Measurements from ENCODE around the gene SF3B2. TPM values are rescaled to one million over a fixed set of nuclear protein-coding genes. Genes with fewer than 3 reads are reported as not detected.

The SF3B2 gene
- total RNA-seq, 1 donor: 130 TPM

- peak; percentile 97 for DNase-seq (ENCODE audit: low read depth)
- TF ChIP-seq, protein P1, sequence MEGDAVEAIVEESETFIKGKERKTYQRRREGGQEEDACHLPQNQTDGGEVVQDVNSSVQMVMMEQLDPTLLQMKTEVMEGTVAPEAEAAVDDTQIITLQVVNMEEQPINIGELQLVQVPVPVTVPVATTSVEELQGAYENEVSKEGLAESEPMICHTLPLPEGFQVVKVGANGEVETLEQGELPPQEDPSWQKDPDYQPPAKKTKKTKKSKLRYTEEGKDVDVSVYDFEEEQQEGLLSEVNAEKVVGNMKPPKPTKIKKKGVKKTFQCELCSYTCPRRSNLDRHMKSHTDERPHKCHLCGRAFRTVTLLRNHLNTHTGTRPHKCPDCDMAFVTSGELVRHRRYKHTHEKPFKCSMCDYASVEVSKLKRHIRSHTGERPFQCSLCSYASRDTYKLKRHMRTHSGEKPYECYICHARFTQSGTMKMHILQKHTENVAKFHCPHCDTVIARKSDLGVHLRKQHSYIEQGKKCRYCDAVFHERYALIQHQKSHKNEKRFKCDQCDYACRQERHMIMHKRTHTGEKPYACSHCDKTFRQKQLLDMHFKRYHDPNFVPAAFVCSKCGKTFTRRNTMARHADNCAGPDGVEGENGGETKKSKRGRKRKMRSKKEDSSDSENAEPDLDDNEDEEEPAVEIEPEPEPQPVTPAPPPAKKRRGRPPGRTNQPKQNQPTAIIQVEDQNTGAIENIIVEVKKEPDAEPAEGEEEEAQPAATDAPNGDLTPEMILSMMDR (IDR thresholded peaks at IDR 0.05; ENCODE audit: insufficient read depth, low read depth, low read length): peak; percentile 23
- peak overlapping the region; percentile 53 for H3K4me3 ChIP-seq (ENCODE audit: low read depth, low read length)
These were observed 17.0 kb downstream of the SF3B2 start for GRCh38 chr11:66068923-66069714.

GRCh38 chr11:66069715-66070603 lies 17.8 kb downstream of the SF3B2 start, which contains the start of gene PACS1:
PACS1 (plus strand) TSS chr11:66070272; CDS start chr11:66070487, 215 bp downstream.
- peak; percentile 84 for DNase-seq (ENCODE audit: low read depth)
- TF ChIP-seq, protein P1 (IDR thresholded peaks at IDR 0.05; ENCODE audit: insufficient read depth, low read depth, low read length): peak; percentile 3

DNA sequence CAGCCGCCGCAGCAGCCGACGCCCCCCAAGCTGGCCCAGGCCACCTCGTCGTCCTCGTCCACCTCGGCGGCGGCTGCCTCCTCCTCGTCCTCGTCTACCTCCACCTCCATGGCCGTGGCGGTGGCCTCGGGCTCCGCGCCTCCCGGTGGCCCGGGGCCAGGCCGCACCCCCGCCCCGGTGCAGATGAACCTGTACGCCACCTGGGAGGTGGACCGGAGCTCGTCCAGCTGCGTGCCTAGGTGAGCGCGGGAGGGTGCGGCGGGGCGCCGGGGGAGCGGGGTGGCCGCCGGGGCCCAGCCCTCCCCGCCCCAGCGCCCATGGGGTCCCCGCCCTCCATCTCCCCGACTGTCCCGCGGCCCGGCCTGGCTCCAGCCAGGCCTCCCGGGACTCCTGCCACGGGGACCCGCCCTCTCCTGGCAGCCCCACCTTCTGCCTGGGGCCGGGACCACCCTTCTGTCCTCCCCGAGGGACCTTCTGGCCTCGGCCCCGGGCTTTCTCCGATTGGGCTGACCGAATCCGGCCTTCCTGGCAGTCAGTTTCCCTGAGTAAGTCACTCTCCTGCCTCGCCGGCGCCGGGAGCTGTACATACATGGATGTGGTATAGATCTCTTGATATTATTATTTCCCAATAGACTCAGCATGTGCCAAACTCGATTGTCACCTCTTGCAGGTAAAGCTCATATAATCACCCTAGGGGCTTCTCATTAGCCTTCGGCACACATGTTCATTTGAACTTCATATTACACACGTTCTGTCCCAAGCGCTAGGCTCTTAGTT lies 18.6 kb downstream of the SF3B2 start:
- H3K4me3 ChIP-seq (ENCODE audit: low read depth, low read length): peak overlapping the region; percentile 62
- peak; percentile 64 for DNase-seq (ENCODE audit: low read depth)
- TF ChIP-seq, protein P1 (IDR thresholded peaks at IDR 0.05; ENCODE audit: insufficient read depth, low read depth, low read length): no peak

More at GRCh38 chr11:66069715-66070603, 17.8 kb downstream of the SF3B2 start, which contains the start of gene PACS1:
- H3K4me3 ChIP-seq (ENCODE audit: low read depth, low read length): peak within 1 kb of the TSS; percentile 62

GRCh38 chr11:66071381-66071801 lies 19.2 kb downstream of the SF3B2 start:
- H3K4me3 ChIP-seq (ENCODE audit: low read depth, low read length): peak overlapping the region; percentile 62
- no peak for DNase-seq (ENCODE audit: low read depth)
- TF ChIP-seq, protein P1 (IDR thresholded peaks at IDR 0.05; ENCODE audit: insufficient read depth, low read depth, low read length): no peak

- peak overlapping the region; percentile 62 for H3K4me3 ChIP-seq (ENCODE audit: low read depth, low read length)
- no peak for DNase-seq (ENCODE audit: low read depth)
- TF ChIP-seq, protein P1 (IDR thresholded peaks at IDR 0.05; ENCODE audit: insufficient read depth, low read depth, low read length): no peak
These were observed 19.9 kb downstream of the SF3B2 start for GRCh38 chr11:66072081-66072480.

GRCh38 chr11:66072518-66072917 lies 20.4 kb downstream of the SF3B2 start:
- peak overlapping the region; percentile 35 for H3K4me3 ChIP-seq (ENCODE audit: low read depth, low read length)
- TF ChIP-seq, protein P1 (IDR thresholded peaks at IDR 0.05; ENCODE audit: insufficient read depth, low read depth, low read length): no peak
- no peak for DNase-seq (ENCODE audit: low read depth)
